GM19238 (cell line): ENCODE measurements around the gene COL8A1.

Experiments
- DNase-seq: peaks from one replicate; pipeline ENCODE4 v3.0.0; 2011; ENCODE audit warnings: low spot score; ENCODE audit not compliant: insufficient read length

The COL8A1 gene

GRCh38 chr3:99842826-99843589, 204.6 kb downstream of the COL8A1 start:
- DNase-seq, result no peak

- DNase-seq, result no peak
These were observed 205.3 kb downstream of the COL8A1 start for GRCh38 chr3:99843590-99844258.

- no peak for DNase-seq
These were observed 206.9 kb downstream of the COL8A1 start for GRCh38 chr3:99845331-99845730.

GRCh38 chr3:99845999-99846398, 207.6 kb downstream of the COL8A1 start:
- no peak for DNase-seq

DNA sequence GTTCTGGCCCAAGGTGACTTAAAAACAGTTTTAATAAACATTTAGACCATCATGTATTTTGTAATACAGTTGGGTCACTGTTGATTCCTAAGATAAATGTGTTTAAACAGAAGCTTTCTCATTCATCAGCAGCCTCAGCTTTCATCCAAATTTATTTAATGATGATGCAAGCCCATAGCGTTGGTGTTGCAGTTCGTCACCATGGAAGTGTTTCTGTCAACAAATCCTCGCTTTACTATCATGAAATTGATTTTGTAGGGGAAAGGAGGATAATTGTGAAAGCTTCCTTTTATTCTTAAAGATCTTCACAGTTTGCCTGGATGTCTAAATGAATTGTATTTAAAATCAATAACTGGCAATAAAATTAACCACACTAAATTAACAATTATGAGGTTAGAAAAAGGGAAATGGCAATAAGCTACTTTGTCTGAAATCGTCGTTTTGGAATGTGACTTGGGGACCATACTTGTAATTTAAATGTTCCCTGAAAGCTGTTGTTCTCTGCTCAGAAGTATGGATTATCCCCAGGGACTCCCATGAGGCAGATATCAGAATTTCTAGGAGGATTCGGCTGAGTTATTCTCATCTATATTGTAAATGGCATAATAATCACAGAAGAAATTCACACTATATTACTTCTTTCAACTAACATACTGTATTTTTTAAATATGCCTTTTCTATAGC, 208.2 kb downstream of the COL8A1 start:
- DNase-seq, result no peak

GRCh38 chr3:99848433-99848832, 210.0 kb downstream of the COL8A1 start:
- DNase-seq, result no peak
